HG02840 (cell line): ENCODE data around the gene TP53BP2.
"Not testable (repeated sequence)": the region's sequence is repeated elsewhere in the genome, so short reads cannot be mapped to it uniquely, and the experiment has no call there.

Experiments used
- ATAC-seq: cut with Tn5 transposase; IDR thresholded peaks from one replicate; pipeline ENCODE4 v1.9.1; 2021; ENCODE audit warnings: mild to moderate bottlenecking, moderate library complexity, moderate number of reproducible peaks; ENCODE audit not compliant: unreplicated experiment, low FRiP score

Gene TP53BP2

DNA sequence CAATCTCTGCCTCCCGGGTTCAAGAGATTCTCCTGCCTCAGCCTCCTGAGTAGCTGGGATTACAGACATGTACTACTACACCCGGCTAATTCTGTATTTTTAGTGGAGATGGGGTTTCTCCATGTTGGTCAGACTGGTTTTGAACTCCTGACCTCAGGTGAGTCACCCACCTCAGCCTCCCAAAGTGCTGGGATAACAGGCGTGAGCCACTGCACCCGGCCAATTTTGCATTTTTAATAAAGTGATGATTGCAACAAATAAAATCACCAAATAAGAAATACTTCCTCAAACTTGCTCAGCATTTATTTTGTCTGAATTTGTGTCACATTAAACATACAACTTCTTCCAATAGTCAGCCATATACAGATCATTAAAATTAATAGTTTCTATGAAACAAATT lies 35.8 kb downstream of the TP53BP2 start:
- not testable (repeated sequence) for ATAC-seq

DNA sequence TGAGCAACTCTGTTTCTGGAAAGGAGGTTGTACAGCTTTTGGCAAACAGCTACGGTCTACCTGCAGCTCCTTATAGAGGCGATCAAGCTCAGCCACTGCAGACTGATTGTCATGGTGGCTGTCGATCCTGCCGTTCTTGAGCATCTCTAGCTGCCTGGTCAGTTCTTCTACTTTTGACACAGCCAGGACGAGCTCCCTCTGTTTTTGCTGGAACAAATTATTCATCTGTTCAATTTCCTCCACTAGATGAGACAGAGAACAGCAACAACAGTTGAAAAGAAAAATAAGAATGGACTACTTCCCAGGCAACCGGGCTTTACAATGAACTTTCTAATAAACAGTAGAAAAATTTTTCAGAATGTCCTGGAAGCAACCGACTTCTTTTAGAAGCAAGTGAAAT lies 42.5 kb downstream of the TP53BP2 start:
- ATAC-seq, result no peak

GRCh38 chr1:223802602-223803001 lies 43.1 kb downstream of the TP53BP2 start:
- no peak for ATAC-seq

DNA sequence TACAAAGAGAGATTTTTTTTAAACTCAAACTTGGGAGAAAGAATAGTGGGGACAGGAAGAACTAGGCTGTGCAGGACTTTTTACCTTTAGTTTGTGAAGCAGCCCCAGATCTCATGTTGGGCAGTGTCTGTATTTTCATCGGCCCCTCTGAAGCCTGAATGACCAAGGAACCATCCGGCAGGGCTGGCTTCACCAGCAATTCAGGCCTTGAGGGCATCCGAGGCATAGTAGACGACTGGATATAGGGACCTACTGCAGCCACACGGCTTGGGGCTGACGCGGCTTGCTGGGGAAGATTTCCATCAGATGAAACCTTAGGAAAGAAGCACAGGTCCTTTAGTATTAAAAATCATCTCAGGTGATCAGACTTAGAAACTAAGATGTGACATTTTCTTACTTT lies 43.7 kb downstream of the TP53BP2 start:
- ATAC-seq, result no peak

- no peak for ATAC-seq
Observed at GRCh38 chr1:223796210-223796609, 49.5 kb downstream of the TP53BP2 start.

- no peak for ATAC-seq
Observed at GRCh38 chr1:223794136-223794880, 51.4 kb downstream of the TP53BP2 start.

DNA sequence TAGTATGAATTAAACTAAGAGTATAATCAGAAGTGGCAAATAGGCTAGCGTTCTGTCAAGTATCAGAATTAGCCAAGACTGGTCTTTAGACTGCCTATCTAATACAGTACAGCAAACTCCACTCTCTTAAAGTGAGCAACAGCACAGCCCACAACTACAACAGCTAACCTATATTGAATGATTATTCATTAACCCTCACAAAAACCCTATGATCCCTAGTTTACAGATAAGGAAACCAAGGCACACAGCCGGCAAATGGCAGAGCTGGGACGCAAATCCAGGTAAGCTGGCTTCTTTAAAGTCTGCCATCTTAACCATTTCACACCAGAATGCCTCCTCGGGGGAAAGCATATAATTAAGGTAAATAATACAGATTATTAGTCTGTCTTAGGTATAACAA lies 52.0 kb downstream of the TP53BP2 start:
- ATAC-seq, result no peak

DNA sequence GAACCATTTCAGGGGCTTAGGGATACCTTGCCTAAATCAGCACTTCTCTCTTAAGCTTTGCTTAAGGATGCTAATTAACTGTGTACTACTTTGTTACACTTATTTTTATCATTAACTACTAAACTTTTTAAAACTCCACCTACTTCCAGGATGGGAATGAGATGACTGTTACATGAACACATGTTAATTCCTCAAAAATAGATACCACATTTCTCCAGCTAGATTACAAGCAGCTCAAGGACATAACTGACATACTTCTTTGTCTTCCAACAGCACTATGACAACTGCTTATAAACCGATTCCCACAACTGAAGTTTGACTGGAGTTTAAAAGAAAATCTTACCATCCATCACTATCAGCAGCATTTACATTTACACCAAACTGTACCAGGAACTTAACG lies 53.7 kb downstream of the TP53BP2 start:
- ATAC-seq, result no peak

DNA sequence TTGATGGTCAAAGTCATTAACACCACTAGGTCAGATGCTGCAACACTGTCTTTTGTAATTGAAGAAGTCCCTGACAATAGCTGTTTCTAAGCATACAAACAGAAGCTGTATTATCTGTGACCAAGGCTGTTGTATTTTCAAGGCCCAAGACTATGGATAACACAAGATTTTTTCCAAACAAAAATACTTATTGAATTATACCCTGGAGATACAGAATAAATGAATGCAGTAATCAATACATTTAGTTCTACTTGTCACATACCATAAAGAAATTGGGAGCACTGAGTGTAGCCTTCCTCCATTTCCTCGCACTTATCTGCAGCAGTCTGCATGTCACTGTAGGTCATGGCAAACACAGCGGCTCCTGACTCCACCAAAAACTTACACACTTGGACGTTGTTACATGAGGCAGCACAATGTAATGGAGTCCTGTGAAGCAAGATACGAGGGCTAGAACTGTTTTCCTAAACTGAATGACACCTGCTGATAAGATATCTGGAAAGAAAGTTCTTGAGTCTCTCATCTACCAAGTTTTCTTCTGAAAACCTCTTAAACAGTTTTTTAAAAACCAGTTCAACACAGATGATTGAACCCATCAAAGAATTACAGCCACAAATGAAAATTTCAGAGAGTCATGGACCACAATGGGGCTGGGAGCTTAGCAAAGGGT lies 56.9 kb downstream of the TP53BP2 start:
- ATAC-seq, result no peak

DNA sequence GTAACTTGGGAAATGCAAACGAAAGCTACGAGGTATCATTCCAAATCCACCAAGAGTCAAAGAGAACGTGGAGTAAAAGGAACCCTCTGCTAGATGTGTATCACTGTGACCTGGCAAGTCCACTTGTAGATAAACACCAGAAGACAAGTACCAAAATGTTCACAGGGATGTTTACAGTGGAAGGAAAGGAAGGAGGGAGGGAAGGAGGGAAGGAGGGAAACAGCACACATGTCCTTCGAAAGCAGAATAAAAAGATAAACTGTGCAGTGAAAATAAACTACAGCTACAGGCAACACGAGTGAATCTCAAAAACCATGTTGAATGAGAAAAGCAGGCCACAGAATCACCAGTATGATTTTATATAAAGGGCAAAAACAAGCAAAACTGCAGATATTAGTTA lies 59.9 kb downstream of the TP53BP2 start:
- ATAC-seq, result no peak

- ATAC-seq, result no peak
Observed at GRCh38 chr1:223784541-223784940, 61.2 kb downstream of the TP53BP2 start.

GRCh38 chr1:223783676-223784075 lies 62.1 kb downstream of the TP53BP2 start:
- no peak for ATAC-seq

DNA sequence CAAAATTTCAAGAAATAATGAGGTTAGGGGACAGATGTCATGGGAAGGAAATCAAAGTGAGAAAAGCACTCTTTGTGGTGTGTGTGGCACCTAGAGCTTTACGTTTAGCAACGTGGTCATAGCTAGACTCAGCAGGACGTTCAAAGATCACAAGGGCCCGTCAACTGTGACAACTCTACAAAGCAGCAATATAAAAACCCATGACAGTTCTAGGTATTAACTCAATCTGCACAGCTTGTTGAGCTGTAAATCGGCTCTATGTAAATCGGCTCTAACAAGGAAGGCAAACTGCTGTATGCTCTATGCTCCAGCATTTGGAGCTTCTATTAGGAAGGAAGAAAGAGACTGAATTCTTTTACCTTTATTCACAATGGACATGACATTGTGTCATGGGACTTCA lies 64.8 kb downstream of the TP53BP2 start:
- ATAC-seq, result no peak

- ATAC-seq, result no peak
Observed at GRCh38 chr1:223780318-223780717, 65.4 kb downstream of the TP53BP2 start.

DNA sequence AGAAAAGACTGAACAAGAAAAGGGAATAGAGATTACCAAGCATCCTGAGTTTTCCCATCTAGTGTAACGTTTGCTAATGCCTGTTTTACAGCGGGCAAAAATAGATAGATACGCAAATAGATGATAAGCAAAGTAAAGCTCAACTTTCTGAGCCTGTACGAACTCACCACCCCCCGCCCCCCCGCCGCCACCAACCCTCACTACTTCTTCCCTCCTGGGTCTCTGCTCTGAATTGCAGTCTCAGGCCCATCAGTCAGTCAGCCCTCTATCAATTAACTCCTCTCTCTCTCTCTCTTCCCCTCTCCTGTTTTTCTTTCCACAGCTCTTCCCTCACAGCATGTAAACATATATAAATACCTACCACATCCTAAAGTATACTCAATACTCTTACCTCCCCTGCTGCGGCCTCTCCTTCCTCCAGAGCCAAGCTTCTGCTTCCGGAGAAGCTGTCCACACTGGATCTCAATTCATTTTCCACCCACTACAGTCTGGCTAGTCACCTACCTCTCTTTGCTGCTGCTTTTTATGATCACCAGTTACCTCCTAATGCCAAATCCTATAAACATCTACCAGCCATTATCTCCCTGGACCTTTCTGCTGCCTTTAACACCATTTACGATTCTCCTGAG lies 68.8 kb downstream of the TP53BP2 start:
- ATAC-seq, result no peak

DNA sequence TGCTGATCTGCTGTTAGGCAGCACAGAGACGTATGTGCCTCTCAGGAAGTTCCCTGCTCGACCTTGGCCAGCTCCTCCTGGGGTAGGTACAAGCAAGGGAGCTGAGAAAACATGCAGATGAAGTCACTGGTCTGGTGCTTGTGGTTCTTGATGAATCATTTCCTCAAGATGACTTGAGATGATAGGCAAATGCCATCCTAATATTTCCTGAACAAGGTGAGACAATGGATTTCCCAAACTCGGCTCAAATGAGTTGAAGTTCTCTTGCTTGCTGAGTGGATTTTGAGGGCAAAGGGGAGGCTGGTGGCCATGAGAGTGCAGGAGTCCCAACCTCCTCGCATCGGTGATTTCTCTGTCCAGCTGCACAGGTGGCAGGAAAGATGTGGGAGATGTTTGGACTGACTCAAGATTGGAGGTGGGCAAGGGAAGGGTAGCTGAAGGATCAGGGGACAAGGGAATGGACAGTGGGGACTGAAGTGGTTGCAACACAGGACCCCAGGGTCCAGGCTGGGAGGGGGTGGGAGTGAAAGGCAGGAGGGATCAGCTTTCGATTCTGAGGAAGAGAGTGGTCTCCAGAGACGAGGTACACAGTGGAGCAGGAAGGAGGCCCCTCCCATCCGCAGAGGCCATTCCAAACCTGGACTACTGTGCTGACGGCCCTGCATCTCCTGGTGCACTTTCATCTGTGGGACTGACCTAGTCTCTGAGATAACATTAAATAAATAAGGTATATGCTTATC lies 69.5 kb downstream of the TP53BP2 start:
- ATAC-seq, result no peak

GRCh38 chr1:223775711-223776074 lies 70.1 kb downstream of the TP53BP2 start:
- no peak for ATAC-seq

DNA sequence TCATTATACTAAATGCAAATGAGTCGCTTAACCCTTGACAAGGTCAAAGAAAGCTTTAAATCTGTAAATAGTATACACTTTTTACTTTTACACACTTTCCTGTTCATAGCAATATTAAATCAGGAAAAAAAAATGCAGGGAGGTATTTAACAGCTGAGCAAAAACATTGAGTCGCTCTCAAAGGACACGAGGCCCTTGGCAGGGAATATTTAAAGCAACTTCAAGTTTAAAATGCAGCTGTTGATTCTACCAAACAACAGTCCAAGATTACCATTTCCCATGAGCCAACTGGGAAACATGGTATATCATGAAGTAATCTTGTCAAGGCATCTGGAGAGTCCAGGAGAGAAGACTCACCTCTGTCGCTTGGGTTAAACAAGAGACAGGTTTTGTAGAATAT lies 70.7 kb downstream of the TP53BP2 start:
- no peak for ATAC-seq

DNA sequence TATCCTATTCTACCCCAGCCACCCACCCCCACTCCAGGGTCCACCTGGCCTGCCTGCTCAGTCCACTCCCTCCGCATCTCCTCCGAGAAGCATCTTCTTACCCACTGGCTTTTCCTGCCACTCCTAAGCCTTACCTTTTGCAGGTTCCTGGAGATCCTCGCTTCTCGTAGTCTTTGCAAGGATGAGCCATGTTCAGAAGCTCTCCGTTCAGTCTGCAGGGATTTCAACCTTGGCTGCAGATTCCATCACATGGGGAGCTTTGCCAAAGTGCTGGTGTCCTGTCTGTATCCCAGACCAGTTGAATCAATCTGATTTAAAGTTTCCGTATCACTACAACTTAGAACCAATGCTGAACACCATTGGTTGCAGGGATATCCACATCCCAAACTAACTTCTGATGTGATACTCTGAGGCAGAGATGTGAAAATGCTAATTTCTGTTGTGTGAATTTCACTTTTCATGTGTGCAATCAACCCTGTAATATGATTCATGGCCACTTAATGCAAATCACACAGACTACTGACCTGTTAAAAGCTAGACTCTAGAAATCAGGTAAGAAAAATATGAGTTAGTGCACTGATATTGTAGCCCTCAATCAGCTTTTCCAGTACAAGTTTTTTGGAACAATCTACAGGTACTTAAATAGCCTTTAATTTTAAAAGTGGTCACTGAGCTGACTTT lies 71.5 kb downstream of the TP53BP2 start:
- ATAC-seq, result no peak

- no peak for ATAC-seq
Observed at GRCh38 chr1:223772771-223773160, 73.0 kb downstream of the TP53BP2 start.
